H9 (cell line): ENCODE data around the gene PRKCG. TPM values are rescaled to one million over a fixed set of nuclear protein-coding genes. Genes with fewer than 3 reads are reported as not detected.

ENCODE experiments used
- DNase-seq: peaks from one replicate; pipeline ENCODE4 v3.0.0-alpha.2; 2017
- H2AFZ ChIP-seq: one replicate; pipeline ENCODE4 v1.6.1; 2013; ENCODE audit warnings: mild to moderate bottlenecking, low read length, control low read depth, moderate library complexity
- H2AK5ac ChIP-seq: 2 replicates; pipeline ENCODE4 v1.6.1; 2013; ENCODE audit warnings: low read length, control low read depth, mixed read lengths; ENCODE audit not compliant: insufficient read length
- H2BK120ac ChIP-seq: one replicate; pipeline ENCODE4 v1.6.1; 2013; ENCODE audit warnings: low read depth, mild to moderate bottlenecking, low read length, control low read depth, inconsistent platforms; ENCODE audit not compliant: poor library complexity, severe bottlenecking
- H2BK12ac ChIP-seq: 2 replicates; pipeline ENCODE4 v1.6.1; 2013; ENCODE audit warnings: low read length, control low read depth, mixed read lengths, low read depth; ENCODE audit not compliant: insufficient read length
- H2BK15ac ChIP-seq: 2 replicates; pipeline ENCODE4 v1.6.1; 2013; ENCODE audit warnings: low read depth, low read length, control low read depth
- H2BK20ac ChIP-seq: one replicate; pipeline ENCODE4 v1.6.1; 2013; ENCODE audit warnings: low read depth, mild to moderate bottlenecking, low read length, control low read depth, inconsistent platforms; ENCODE audit not compliant: poor library complexity, severe bottlenecking
- H2BK5ac ChIP-seq: 2 replicates; pipeline ENCODE4 v1.6.1; 2013; ENCODE audit warnings: low read length, control low read depth, mixed read lengths; ENCODE audit not compliant: insufficient read length
- H3K14ac ChIP-seq: 2 replicates; pipeline ENCODE4 v1.6.1; 2013; ENCODE audit warnings: low read length, control low read depth; ENCODE audit not compliant: insufficient read depth
- H3K18ac ChIP-seq: 2 replicates; pipeline ENCODE4 v1.6.1; 2013; ENCODE audit warnings: low read depth, mild to moderate bottlenecking, mixed read lengths, low read length, control low read depth; ENCODE audit not compliant: insufficient read length
- H3K23ac ChIP-seq: 2 replicates; pipeline ENCODE4 v1.6.1; 2013; ENCODE audit warnings: low read length, control low read depth, mixed read lengths, low read depth; ENCODE audit not compliant: insufficient read length
- H3K23me2 ChIP-seq: 2 replicates; pipeline ENCODE4 v1.6.1; 2013; ENCODE audit warnings: low read depth, mild to moderate bottlenecking, mixed read lengths, low read length, control low read depth; ENCODE audit not compliant: insufficient read length, poor library complexity, severe bottlenecking
- H3K27ac ChIP-seq: 2 replicates; pipeline ENCODE4 v1.5.1; 2013; ENCODE audit warnings: low read length, control low read depth, mixed read lengths, low read depth; ENCODE audit not compliant: insufficient read length
- H3K27me3 ChIP-seq: 2 replicates; pipeline ENCODE4 v1.6.1; 2013; ENCODE audit warnings: low read length, control low read depth, inconsistent platforms; ENCODE audit not compliant: insufficient read depth
- H3K4ac ChIP-seq: 2 replicates; pipeline ENCODE4 v1.6.1; 2013; ENCODE audit warnings: low read depth, mild to moderate bottlenecking, control low read depth, inconsistent platforms, low read length, moderate library complexity
- H3K4me1 ChIP-seq: 2 replicates; pipeline ENCODE4 v1.6.1; 2013; ENCODE audit warnings: low read length, control low read depth, inconsistent platforms; ENCODE audit not compliant: insufficient read depth
- H3K4me2 ChIP-seq: 2 replicates; pipeline ENCODE4 v1.6.1; 2013; ENCODE audit warnings: low read length, control low read depth, mixed read lengths; ENCODE audit not compliant: insufficient read length, insufficient read depth
- H3K56ac ChIP-seq: 2 replicates; pipeline ENCODE4 v1.6.1; 2013; ENCODE audit warnings: low read depth, mild to moderate bottlenecking, mixed read lengths, low read length, control low read depth; ENCODE audit not compliant: insufficient read length
- H3K79me1 ChIP-seq: 2 replicates; pipeline ENCODE4 v1.6.1; 2013; ENCODE audit warnings: low read depth, mild to moderate bottlenecking, moderate library complexity, low read length, control low read depth, inconsistent platforms; ENCODE audit not compliant: insufficient read depth, poor library complexity, severe bottlenecking
- H3K79me2 ChIP-seq: 2 replicates; pipeline ENCODE4 v1.6.1; 2013; ENCODE audit warnings: low read length, control low read depth, inconsistent platforms; ENCODE audit not compliant: insufficient read depth
- H3K9ac ChIP-seq: 2 replicates; pipeline ENCODE4 v1.6.1; 2013; ENCODE audit warnings: low read length, control low read depth, mixed read lengths; ENCODE audit not compliant: insufficient read length; ENCODE audit errors: extremely low read depth
- H3K9me3 ChIP-seq: one replicate; pipeline ENCODE4 v1.6.1; 2013; ENCODE audit warnings: low read depth, low read length, inconsistent platforms; ENCODE audit not compliant: control insufficient read depth
- H3T11ph ChIP-seq: one replicate; pipeline ENCODE4 v1.6.1; 2013; ENCODE audit warnings: mild to moderate bottlenecking, low read length, control low read depth, inconsistent platforms
- H4K20me1 ChIP-seq: one replicate; pipeline ENCODE4 v1.6.1; 2013; ENCODE audit not compliant: control insufficient read depth, insufficient read length, insufficient read depth
- H4K5ac ChIP-seq: 2 replicates; pipeline ENCODE4 v1.6.1; 2013; ENCODE audit warnings: low read depth, mild to moderate bottlenecking, mixed read lengths, low read length, control low read depth; ENCODE audit not compliant: insufficient read length
- H4K8ac ChIP-seq: replicated peaks from 2 replicates; pipeline ENCODE4 v1.6.1; 2013; ENCODE audit warnings: low read length, control low read depth, mixed read lengths, low read depth; ENCODE audit not compliant: insufficient read length
- H4K91ac ChIP-seq: 2 replicates; pipeline ENCODE4 v1.6.1; 2013; ENCODE audit warnings: low read depth, mild to moderate bottlenecking, moderate library complexity, mixed read lengths, low read length, control low read depth; ENCODE audit not compliant: insufficient read length
- H3K27ac Mint-ChIP-seq, 3 experiments: 2 replicates in 2 of 3; 3 replicates in 1 of 3; pipeline ENCODE4 v1.8.0; 2020 to 2021; ENCODE audit warnings: mixed read lengths in 3 of 3, mild to moderate bottlenecking in 1 of 3, moderate library complexity in 1 of 3
- H3K27me3 Mint-ChIP-seq: 2 replicates; pipeline ENCODE4 v1.8.0; 2021; ENCODE audit warnings: low read depth, mild to moderate bottlenecking, moderate library complexity, mixed read lengths
- H3K36me3 Mint-ChIP-seq, 3 experiments: 2 replicates in 2 of 3; 3 replicates in 1 of 3; pipeline ENCODE4 v1.8.0; 2020 to 2021; ENCODE audit warnings: low read depth in 3 of 3, mixed read lengths in 3 of 3; ENCODE audit not compliant: insufficient read depth in 1 of 3
- H3K4me1 Mint-ChIP-seq, 2 experiments: 2 replicates each; pipeline ENCODE4 v1.8.0; 2020; ENCODE audit warnings: mixed read lengths in 2 of 2
- H3K4me3 Mint-ChIP-seq, 2 experiments: 2 replicates in 1 of 2; 3 replicates in 1 of 2; pipeline ENCODE4 v1.8.0; 2020 to 2021; ENCODE audit warnings: mild to moderate bottlenecking in 2 of 2, mixed read lengths in 2 of 2, moderate library complexity in 1 of 2
- H3K9me3 Mint-ChIP-seq, 2 experiments: 2 replicates in 1 of 2; 3 replicates in 1 of 2; pipeline ENCODE4 v1.8.0; 2020; ENCODE audit warnings: mild to moderate bottlenecking in 2 of 2, mixed read lengths in 2 of 2, moderate library complexity in 1 of 2
- CTCF ChIP-seq: fragments of 200-600 bp; sonication (generic); conservative IDR thresholded peaks from 3 replicates; pipeline ENCODE4 v1.8.0; 2021; ENCODE audit warnings: antibody characterized with exemption, mild to moderate bottlenecking
- WGBS: extraction: QIAGEN DNeasy Blood & Tissue Kit; methylation state at CpG from one replicate; pipeline ENCODE4 v1.1.7; 2013; ENCODE audit warnings: missing lambda C conversion rate, low lambda C conversion rate, mixed read lengths; ENCODE audit not compliant: insufficient read length; ENCODE audit errors: extremely low coverage; 5-methylcytosine and 5-hydroxymethylcytosine counted together
- total RNA-seq: library from RNA; stranded (reverse); gene quantifications from 2 replicates; pipeline ENCODE4 v1.2.1, GENCODE V29; 2021

PRKCG gene
- total RNA-seq, 1 experiment from 2014 or later = 8.8 TPM

GRCh38 chr19:53877361-53877766, 4.6 kb upstream of the PRKCG start:
- Histone ChIP-seq H4K20me1 (no peaks in the 10 kb centered on the region), H2BK120ac (no peak overlapping the region), H2BK20ac (no peak overlapping the region), H3K9me3 (no peaks in the 10 kb centered on the region), H2BK12ac (no peak overlapping the region), H3T11ph (no peak overlapping the region), H3K4me2 (no peak overlapping the region), H4K91ac (no peak overlapping the region), H3K27me3 (no peaks in the 10 kb centered on the region), H2BK15ac (no peak overlapping the region), H3K18ac (no peak overlapping the region), H3K23ac (no peak overlapping the region), H3K4ac (no peak overlapping the region), H3K79me2 (no peaks in the 10 kb centered on the region), H3K56ac (no peak overlapping the region), H3K79me1 (no peaks in the 10 kb centered on the region), H2AFZ (no peak overlapping the region), H3K27ac (no peak overlapping the region), H3K23me2 (peaks cover 23% of the 10 kb centered on the region), H2AK5ac (no peak overlapping the region), H3K4me1 (no peaks in the 10 kb centered on the region; the same call in 1 of the 2 replicates), H4K5ac (no peak overlapping the region), H3K9ac (no peak overlapping the region), H2BK5ac (no peak overlapping the region), H4K8ac (no peak overlapping the region), H3K14ac (no peak overlapping the region)
- Mint-ChIP-seq H3K4me3 (no peak overlapping the region; a peak in 1 of 5 replicates), H3K4me1 (peaks cover 14 to 24% of the 10 kb centered on the region in 2 experiments), H3K27me3 (no peaks in the 10 kb centered on the region), H3K36me3 (peaks cover 19 to 36% (median 32%) of the 10 kb centered on the region in 3 experiments; a peak in 6 of 7 replicates), H3K27ac (peak overlapping the region in 1 of 3 experiments; percentile 40; a peak in 2 of 7 replicates), H3K9me3 (no peaks in the 10 kb centered on the region)
- no CpG with 5 or more reads among the region's 10 CpGs for WGBS
- TF ChIP-seq CTCF = no peak
- no peak for DNase-seq
